Stimulated activated effector memory CD8-positive, alpha-beta T cell treated with anti-CD3 and anti-CD28 coated beads, Interleukin-12 subunit alpha, Interleukin-12 subunit beta, amount 100 ng/mL, for 72 hours (primary cell): Measurements from ENCODE around the gene SMARCD3.
A peak's percentile ranks its signal among the peaks of the same experiment; 100 is the strongest.

ENCODE experiments used
- ATAC-seq: fragments of 150-1000 bp; cut with Tn5 transposase; 2 replicates; pipeline ENCODE4 v1.10.0; 2021
- DNase-seq, 2 donors: peaks; one replicate each; pipeline ENCODE4 v3.0.0; 2021 to 2022; ENCODE audit warnings: low spot score in 2 of 2
- H3K27ac Mint-ChIP-seq: one replicate; pipeline ENCODE4 v1.8.0; 2022; ENCODE audit warnings: mild to moderate bottlenecking, mixed read lengths
- H3K36me3 Mint-ChIP-seq: one replicate; pipeline ENCODE4 v1.8.0; 2022; ENCODE audit warnings: mild to moderate bottlenecking, mixed read lengths
- H3K4me1 Mint-ChIP-seq: one replicate; pipeline ENCODE4 v1.8.0; 2022; ENCODE audit warnings: mixed read lengths
- H3K4me3 Mint-ChIP-seq: one replicate; pipeline ENCODE4 v1.8.0; 2022; ENCODE audit warnings: mild to moderate bottlenecking, mixed read lengths
- H3K9me3 Mint-ChIP-seq: one replicate; pipeline ENCODE4 v1.8.0; 2022; ENCODE audit warnings: mixed read lengths

The SMARCD3 gene

GRCh38 chr7:151246102-151246850, 2.2 kb downstream of the SMARCD3 start:
- peak overlapping the region; percentile 83 for H3K4me3 Mint-ChIP-seq
- no peak for ATAC-seq
- peaks cover 7% of the 10 kb centered on the region for H3K36me3 Mint-ChIP-seq
- peaks cover 68% of the 10 kb centered on the region for H3K4me1 Mint-ChIP-seq
- no peak for DNase-seq
- no peaks in the 10 kb centered on the region for H3K9me3 Mint-ChIP-seq
- no peak overlapping the region for H3K27ac Mint-ChIP-seq

DNA sequence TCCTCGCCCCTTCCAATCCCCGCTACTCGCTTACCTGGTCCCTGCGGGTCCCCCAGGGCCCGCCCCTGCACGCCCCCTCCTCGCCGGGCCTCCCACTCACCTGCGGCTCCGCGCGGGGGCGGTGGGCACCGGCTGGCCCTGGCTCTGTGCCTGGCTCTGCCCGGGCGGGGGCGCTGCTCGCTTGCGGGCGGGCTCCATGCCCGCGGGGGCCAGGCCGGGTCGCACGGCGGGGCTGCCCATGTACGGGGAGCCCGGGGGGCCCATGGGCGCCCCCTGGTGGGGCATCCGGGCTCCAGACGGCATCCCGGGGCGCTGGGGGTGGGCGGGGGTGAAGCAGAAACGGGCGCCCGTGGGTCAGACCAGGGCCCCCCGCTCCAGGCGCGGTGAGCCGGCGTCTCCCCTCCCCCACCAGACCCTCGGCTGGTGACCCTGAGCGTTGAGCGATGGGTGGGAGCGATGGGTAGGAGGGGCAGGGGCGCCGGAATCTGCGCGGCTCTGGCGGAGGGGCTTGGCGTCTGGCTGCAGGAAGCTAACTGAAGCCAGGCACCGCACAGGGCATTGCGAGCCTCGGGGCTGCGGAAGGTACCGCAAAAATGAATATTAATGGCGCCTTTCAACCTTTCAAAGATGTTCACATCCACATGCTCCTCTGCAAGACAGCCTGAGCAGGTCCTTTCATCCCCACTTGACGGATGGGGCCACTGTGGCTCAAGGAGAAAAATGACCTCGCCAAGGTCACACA, 3.0 kb downstream of the SMARCD3 start:
- peak overlapping the region; percentile 83 for H3K4me3 Mint-ChIP-seq
- no peak overlapping the region for H3K27ac Mint-ChIP-seq
- no peaks in the 10 kb centered on the region for H3K9me3 Mint-ChIP-seq
- DNase-seq, result peak; percentile 62 to 80
- H3K4me1 Mint-ChIP-seq, result peaks cover 61% of the 10 kb centered on the region
- peaks cover 7% of the 10 kb centered on the region for H3K36me3 Mint-ChIP-seq
- ATAC-seq, result peak; percentile 71

DNA sequence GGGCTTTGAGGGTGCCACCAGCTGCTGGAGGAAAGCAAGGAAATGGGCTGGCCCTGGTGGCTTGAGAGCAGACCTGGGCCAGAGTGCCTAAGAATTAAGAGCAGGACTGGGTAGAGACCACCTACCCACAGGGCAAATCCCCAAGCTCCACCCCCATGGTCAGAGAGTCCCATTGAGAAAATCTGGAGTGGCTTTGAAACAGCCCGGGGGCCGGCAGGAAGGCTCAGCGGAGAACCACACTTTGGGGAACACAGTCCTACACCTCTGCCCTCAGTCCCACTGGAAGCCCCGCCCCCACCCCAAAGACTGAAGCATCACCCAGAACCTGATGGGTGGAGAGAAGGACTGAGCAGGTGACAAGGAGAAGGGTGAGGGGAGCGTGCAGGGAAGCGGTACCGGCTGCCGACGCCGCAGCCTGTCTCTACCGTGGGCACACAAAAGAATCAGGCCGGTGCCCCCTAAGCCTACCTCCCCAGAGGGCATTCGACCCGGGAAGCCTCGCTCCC, 3.6 kb downstream of the SMARCD3 start:
- ATAC-seq (peak; percentile 1), DNase-seq (no peak)
- Mint-ChIP-seq H3K27ac (no peak overlapping the region), H3K4me1 (peaks cover 57% of the 10 kb centered on the region), H3K36me3 (peaks cover 11% of the 10 kb centered on the region), H3K9me3 (no peaks in the 10 kb centered on the region), H3K4me3 (peak overlapping the region; percentile 51)

DNA sequence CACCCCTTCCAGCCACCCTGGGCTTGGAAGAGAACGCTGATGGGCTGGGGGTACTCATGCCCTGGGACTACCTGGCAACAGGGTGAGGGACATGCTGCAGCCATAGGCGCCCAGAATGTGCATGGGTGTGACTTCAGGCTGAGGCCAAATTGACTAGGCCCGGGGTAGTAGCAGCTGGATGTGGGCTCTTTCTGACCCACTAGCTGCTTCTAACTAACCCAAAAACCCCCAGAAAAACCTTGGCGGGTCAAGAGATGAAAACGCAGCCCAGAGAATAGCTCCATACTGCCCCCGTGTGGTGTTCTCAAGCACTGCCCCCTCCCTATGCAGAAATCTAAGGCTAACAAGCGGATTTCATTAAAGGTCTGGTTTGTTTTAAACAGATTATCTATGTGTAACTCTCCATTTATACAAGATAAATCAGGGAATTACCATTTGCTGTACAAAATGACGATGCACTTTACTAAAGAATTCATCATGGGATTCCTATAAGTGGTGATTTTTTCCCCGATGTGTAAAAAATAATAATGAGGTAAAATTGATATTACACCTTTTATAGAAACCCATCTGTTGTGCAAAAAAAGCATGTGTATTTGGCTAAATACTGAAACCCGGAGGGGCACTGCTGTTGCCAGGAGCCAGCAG, 4.2 kb downstream of the SMARCD3 start:
- DNase-seq, result peak; percentile 48 to 86
- peak overlapping the region; percentile 51 for H3K4me3 Mint-ChIP-seq
- ATAC-seq, result peak; percentile 25
- H3K27ac Mint-ChIP-seq, result no peak overlapping the region
- H3K4me1 Mint-ChIP-seq, result peaks cover 54% of the 10 kb centered on the region
- H3K9me3 Mint-ChIP-seq, result no peaks in the 10 kb centered on the region
- peaks cover 17% of the 10 kb centered on the region for H3K36me3 Mint-ChIP-seq

- peaks cover 50% of the 10 kb centered on the region for H3K4me1 Mint-ChIP-seq
- no peaks in the 10 kb centered on the region for H3K9me3 Mint-ChIP-seq
- peak overlapping the region; percentile 51 for H3K4me3 Mint-ChIP-seq
- peak overlapping the region; percentile 29 for H3K27ac Mint-ChIP-seq
- DNase-seq, result no peak
- ATAC-seq, result peak; percentile 4
- H3K36me3 Mint-ChIP-seq, result peaks cover 18% of the 10 kb centered on the region
Observed at GRCh38 chr7:151243408-151244195, 4.9 kb downstream of the SMARCD3 start.

DNA sequence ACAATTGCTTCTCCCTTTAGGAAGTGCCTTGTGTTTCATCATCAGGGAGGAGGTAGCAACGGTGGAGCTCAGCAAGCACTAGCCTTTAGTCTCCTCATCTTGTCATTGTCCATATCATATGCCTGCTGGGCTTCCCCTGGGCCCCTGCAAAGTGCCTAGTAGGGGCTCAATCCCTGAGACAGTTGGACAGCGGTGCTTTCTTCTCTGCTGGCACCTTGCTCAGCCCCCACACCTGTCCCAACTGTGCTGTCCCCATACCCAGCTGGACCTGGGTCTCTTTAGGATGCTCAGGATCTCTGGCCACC, 5.5 kb downstream of the SMARCD3 start:
- H3K36me3 Mint-ChIP-seq, result peaks cover 18% of the 10 kb centered on the region
- H3K4me1 Mint-ChIP-seq, result peaks cover 44% of the 10 kb centered on the region
- ATAC-seq (no peak), DNase-seq (no peak)
- H3K4me3 Mint-ChIP-seq, result peak overlapping the region; percentile 51
- H3K27ac Mint-ChIP-seq, result peak overlapping the region; percentile 29
- no peaks in the 10 kb centered on the region for H3K9me3 Mint-ChIP-seq

DNA sequence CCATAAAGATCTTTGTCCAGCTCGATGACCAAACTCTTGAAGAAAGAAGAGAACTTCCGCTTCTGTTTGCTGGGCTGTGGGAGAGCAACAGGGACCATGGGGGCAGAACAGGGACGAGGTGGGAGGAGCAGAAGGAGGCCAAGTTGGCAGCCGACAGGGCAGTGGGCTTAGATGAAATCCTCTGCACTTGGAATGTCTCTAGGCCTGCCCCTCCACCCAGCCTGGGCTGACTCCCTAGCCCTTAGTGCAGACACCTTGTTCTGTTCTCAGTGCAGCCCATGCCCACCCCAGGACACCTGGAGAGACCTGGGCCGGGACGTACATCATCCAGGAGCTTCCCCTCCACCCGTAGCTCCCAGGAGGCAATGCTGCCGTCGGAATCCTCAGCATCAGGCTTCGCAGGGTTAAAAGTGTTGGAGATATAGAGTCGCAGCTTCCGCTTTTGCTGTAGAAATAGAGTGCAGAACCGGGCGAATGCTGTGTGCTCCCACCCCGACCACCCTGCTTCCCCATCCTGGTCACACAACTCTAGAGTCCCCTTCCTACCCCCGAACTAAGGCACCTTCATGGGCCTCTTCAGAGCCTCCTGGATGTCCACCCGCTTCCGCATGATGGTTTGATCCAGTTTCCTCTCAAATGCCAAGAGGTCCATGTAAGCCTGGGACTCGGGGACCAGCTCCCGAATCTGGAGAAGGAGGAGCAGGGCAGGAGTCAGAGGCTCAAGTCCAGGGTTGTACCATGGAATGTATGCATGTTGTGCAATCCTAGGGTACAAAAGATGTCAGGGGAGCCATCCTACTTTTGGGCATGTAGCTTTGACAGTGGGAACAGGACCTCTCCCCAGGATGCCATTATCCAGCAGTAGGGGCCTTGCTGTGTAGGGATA, 6.1 kb downstream of the SMARCD3 start:
- H3K27ac Mint-ChIP-seq, result no peak overlapping the region
- DNase-seq (no peak), ATAC-seq (no peak)
- H3K4me1 Mint-ChIP-seq, result peaks cover 38% of the 10 kb centered on the region
- peaks cover 18% of the 10 kb centered on the region for H3K36me3 Mint-ChIP-seq
- no peak overlapping the region for H3K4me3 Mint-ChIP-seq
- no peaks in the 10 kb centered on the region for H3K9me3 Mint-ChIP-seq

DNA sequence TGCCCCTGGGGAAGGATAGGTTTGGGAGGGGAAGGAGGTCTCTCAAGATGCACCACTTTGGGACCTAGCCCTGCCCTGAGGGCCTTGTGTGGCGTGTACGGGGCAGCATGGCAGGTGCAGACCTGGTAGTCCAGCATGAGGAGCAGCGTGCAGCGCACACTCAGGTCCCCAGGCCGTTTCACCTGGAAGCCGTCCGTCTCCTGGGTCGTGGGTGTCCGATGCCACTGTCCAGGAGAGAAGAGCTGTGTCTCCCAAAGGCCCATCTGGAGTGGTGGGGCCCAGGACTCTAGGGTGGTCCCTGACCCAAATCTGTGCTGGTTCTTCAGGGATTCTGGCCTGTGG, 6.8 kb downstream of the SMARCD3 start:
- Mint-ChIP-seq H3K4me3 (no peak overlapping the region), H3K27ac (peak overlapping the region; percentile 30)

GRCh38 chr7:151240942-151241754, 7.3 kb downstream of the SMARCD3 start:
- Mint-ChIP-seq H3K9me3 (no peaks in the 10 kb centered on the region), H3K4me1 (peaks cover 27% of the 10 kb centered on the region), H3K27ac (peak overlapping the region; percentile 30), H3K36me3 (peaks cover 26% of the 10 kb centered on the region), H3K4me3 (no peak overlapping the region)
- DNase-seq, result no peak
- no peak for ATAC-seq

More for the DNA sequence above, 6.8 kb downstream of the SMARCD3 start:
- no peak for DNase-seq
- H3K4me1 Mint-ChIP-seq, result peaks cover 33% of the 10 kb centered on the region
- no peaks in the 10 kb centered on the region for H3K9me3 Mint-ChIP-seq
- H3K36me3 Mint-ChIP-seq, result peaks cover 23% of the 10 kb centered on the region
- no peak for ATAC-seq

DNA sequence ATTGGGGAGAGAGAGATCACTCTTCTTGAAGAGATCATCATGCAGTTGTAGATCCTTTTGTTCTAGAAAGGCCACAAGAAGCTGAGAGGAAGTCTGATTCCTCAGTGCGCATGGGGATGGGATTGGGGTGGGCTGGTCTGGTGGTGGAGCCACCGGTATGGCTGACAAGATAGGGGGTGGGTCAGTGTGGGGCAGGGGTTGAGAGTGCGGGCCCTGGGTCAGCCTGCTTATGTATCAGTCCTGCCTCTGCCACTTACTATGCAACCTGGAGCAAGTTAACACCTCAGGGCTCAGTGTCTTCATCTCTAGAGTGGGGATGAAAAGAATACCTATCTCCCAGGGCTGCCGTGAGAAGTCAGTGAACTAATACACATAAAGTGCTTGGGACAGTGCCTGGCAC, 8.0 kb downstream of the SMARCD3 start:
- H3K27ac Mint-ChIP-seq, result no peak overlapping the region
- peaks cover 24% of the 10 kb centered on the region for H3K4me1 Mint-ChIP-seq

GRCh38 chr7:151239837-151240459, 8.5 kb downstream of the SMARCD3 start:
- DNase-seq, result no peak
- no peaks in the 10 kb centered on the region for H3K9me3 Mint-ChIP-seq
- peaks cover 33% of the 10 kb centered on the region for H3K36me3 Mint-ChIP-seq
- peaks cover 23% of the 10 kb centered on the region for H3K4me1 Mint-ChIP-seq
- no peak overlapping the region for H3K27ac Mint-ChIP-seq
- ATAC-seq, result no peak
- no peak overlapping the region for H3K4me3 Mint-ChIP-seq

More for the DNA sequence above, 8.0 kb downstream of the SMARCD3 start:
- ATAC-seq (no peak), DNase-seq (no peak)
- Mint-ChIP-seq H3K36me3 (peaks cover 27% of the 10 kb centered on the region), H3K9me3 (no peaks in the 10 kb centered on the region), H3K4me3 (no peak overlapping the region)

GRCh38 chr7:151238924-151239836, 9.3 kb downstream of the SMARCD3 start:
- Mint-ChIP-seq H3K27ac (no peak overlapping the region), H3K4me3 (no peak overlapping the region), H3K4me1 (peaks cover 20% of the 10 kb centered on the region), H3K9me3 (no peaks in the 10 kb centered on the region), H3K36me3 (peaks cover 41% of the 10 kb centered on the region)
- no peak for ATAC-seq
- no peak for DNase-seq
